ENCODE data around the gene LCP2.

LCP2 gene

GRCh38 chr5:170317499-170317898, 19.9 kb upstream of the LCP2 start:
- DNase-seq (ENCODE audit: low read depth): no peak
- no peak overlapping the region for H3K4me3 ChIP-seq (ENCODE audit: low read length)
- TF ChIP-seq CTCF (conservative IDR thresholded peaks at IDR 0.05; ENCODE audit: low read length): no peak

- no peak for TF ChIP-seq CTCF (conservative IDR thresholded peaks at IDR 0.05; ENCODE audit: low read length)
- no peak for DNase-seq (ENCODE audit: low read depth)
- no peak overlapping the region for H3K4me3 ChIP-seq (ENCODE audit: low read length)
These were observed 19.4 kb upstream of the LCP2 start for GRCh38 chr5:170316937-170317336.

GRCh38 chr5:170315154-170315553, 17.6 kb upstream of the LCP2 start:
- no peak for TF ChIP-seq CTCF (conservative IDR thresholded peaks at IDR 0.05; ENCODE audit: low read length)
- DNase-seq (ENCODE audit: low read depth): no peak
- no peak overlapping the region for H3K4me3 ChIP-seq (ENCODE audit: low read length)

GRCh38 chr5:170314541-170315095, 17.0 kb upstream of the LCP2 start:
- no peak for TF ChIP-seq CTCF (conservative IDR thresholded peaks at IDR 0.05; ENCODE audit: low read length)
- DNase-seq (ENCODE audit: low read depth): no peak
- no peak overlapping the region for H3K4me3 ChIP-seq (ENCODE audit: low read length)

- no peak overlapping the region for H3K4me3 ChIP-seq (ENCODE audit: low read length)
- no peak for TF ChIP-seq CTCF (conservative IDR thresholded peaks at IDR 0.05; ENCODE audit: low read length)
- DNase-seq (ENCODE audit: low read depth): no peak
These were observed 16.2 kb upstream of the LCP2 start for GRCh38 chr5:170313816-170314215.

GRCh38 chr5:170313344-170313743, 15.8 kb upstream of the LCP2 start:
- TF ChIP-seq CTCF (conservative IDR thresholded peaks at IDR 0.05; ENCODE audit: low read length): no peak
- no peak overlapping the region for H3K4me3 ChIP-seq (ENCODE audit: low read length)
- DNase-seq (ENCODE audit: low read depth): no peak

GRCh38 chr5:170312666-170313065, 15.1 kb upstream of the LCP2 start:
- DNase-seq (ENCODE audit: low read depth): peak; percentile 17
- TF ChIP-seq CTCF (conservative IDR thresholded peaks at IDR 0.05; ENCODE audit: low read length): no peak
- H3K4me3 ChIP-seq (ENCODE audit: low read length): no peak overlapping the region
